K562 (cell line): ENCODE results near the gene ZNF277. TPM values are rescaled to one million over a fixed set of nuclear protein-coding genes. Genes with fewer than 3 reads are reported as not detected.

Source experiments
- ATAC-seq: fragments of 200-7000 bp; cut with Tn5 transposase; 3 replicates; pipeline ENCODE4 v1.9.1; 2020; ENCODE audit warnings: moderate library complexity
- BruUV-seq: library from RNA; stranded (reverse); fragments of 400-500 nt; replicated peaks from 2 replicates; lab custom pipeline; 2021; lab: Mats Ljungman, UMichigan
- CTCF ChIA-PET: fragments of 300-600 bp; formaldehyde crosslinking; extraction: SDS; loops from one replicate; lab custom pipeline; 2021; ENCODE audit warnings: low intra/inter-chr PET ratio; lab: Yijun Ruan, JAX
- POLR2A ChIA-PET: fragments of 300-600, 350-650 bp; sonication (Branson Sonifier 250); formaldehyde crosslinking; extraction: SDS; loops from one replicate; lab custom pipeline; 2021; ENCODE audit warnings: antibody characterized with exemption, inconsistent platforms; lab: Yijun Ruan, JAX
- DNase-seq, 4 experiments: peaks; one replicate each; pipeline versions ENCODE4 v3.0.0 to v3.0.0-alpha.2; 2011 to 2018; ENCODE audit warnings: low spot score in 3 of 4, mixed read lengths in 3 of 4; ENCODE audit errors: extremely low read depth in 1 of 4
- FAIRE-seq: peaks from 2 replicates; lab custom pipeline; 2011; peaks lifted over from hg19 to GRCh38; lab: Jason Lieb, UNC
- H2AFZ ChIP-seq: 2 replicates; pipeline ENCODE4 v1.6.0; 2011; ENCODE audit warnings: low read depth, low read length, control low read depth, inconsistent platforms
- H3K27ac ChIP-seq: fragments of 200-600 bp; 3 replicates; pipeline ENCODE4 v1.8.0; 2011; ENCODE audit warnings: low read depth, mild to moderate bottlenecking, control low read depth, inconsistent platforms, low read length, moderate library complexity, mixed read lengths; ENCODE audit errors: extremely low read depth
- H3K27me3 ChIP-seq, 2 experiments: fragments of 300-600 bp in 1 of 2; 2 replicates in 1 of 2; 3 replicates in 1 of 2; pipeline versions ENCODE4 v1.6.0 to v1.8.0; 2011; ENCODE audit warnings: inconsistent platforms in 2 of 2, low read length in 2 of 2, mild to moderate bottlenecking in 1 of 2, mixed read lengths in 1 of 2, moderate library complexity in 1 of 2; ENCODE audit not compliant: control insufficient read depth in 2 of 2, insufficient read depth in 2 of 2
- H3K36me3 ChIP-seq: fragments of 300-600 bp; 3 replicates; pipeline ENCODE4 v1.8.0; 2011; ENCODE audit warnings: mild to moderate bottlenecking, low read length, inconsistent platforms; ENCODE audit not compliant: control insufficient read depth, insufficient read depth
- H3K4me1 ChIP-seq, 2 experiments: fragments of 200-600 bp in 1 of 2; replicated peaks in 1 of 2; 2 replicates in 1 of 2; 3 replicates in 1 of 2; pipeline versions ENCODE4 v1.5.1 to v1.8.0; 2011; ENCODE audit warnings: inconsistent platforms in 2 of 2, low read length in 2 of 2, mild to moderate bottlenecking in 1 of 2, mixed read lengths in 1 of 2, moderate library complexity in 1 of 2; ENCODE audit not compliant: control insufficient read depth in 2 of 2, insufficient read depth in 2 of 2
- H3K4me2 ChIP-seq: 2 replicates; pipeline ENCODE4 v1.6.1; 2011; ENCODE audit warnings: low read length, control low read depth, inconsistent platforms, mixed read lengths; ENCODE audit not compliant: insufficient read depth
- H3K4me3 ChIP-seq: fragments of 200-600 bp; sonication (generic), shearing (Covaris generic); 2 replicates; pipeline ENCODE4 v1.5.1; 2016; ENCODE audit warnings: control low read depth, inconsistent platforms
- H3K79me2 ChIP-seq: fragments of 200-600 bp; 3 replicates; pipeline ENCODE4 v1.8.0; 2011; ENCODE audit warnings: low read length, inconsistent platforms; ENCODE audit not compliant: control insufficient read depth, insufficient read depth
- H3K9ac ChIP-seq, 2 experiments: 2 replicates each; pipeline versions ENCODE4 v1.6.0 to v1.6.1; 2011; ENCODE audit warnings: low read depth in 2 of 2, low read length in 2 of 2, control low read depth in 1 of 2, inconsistent platforms in 1 of 2, mild to moderate bottlenecking in 1 of 2, mixed read lengths in 1 of 2; ENCODE audit not compliant: insufficient read depth in 1 of 2
- H3K9me1 ChIP-seq: one replicate; pipeline ENCODE4 v1.6.0; 2011; ENCODE audit warnings: inconsistent platforms, mild to moderate bottlenecking, low read length, moderate library complexity; ENCODE audit not compliant: control insufficient read depth, insufficient read depth
- H3K9me3 ChIP-seq: replicated peaks from 2 replicates; pipeline ENCODE4 v1.5.1; 2011; ENCODE audit warnings: low read depth, low read length, inconsistent platforms; ENCODE audit not compliant: control insufficient read depth, insufficient read depth
- H4K20me1 ChIP-seq: replicated peaks from 2 replicates; pipeline ENCODE4 v1.6.1; 2011; ENCODE audit warnings: low read length, inconsistent platforms, mixed read lengths; ENCODE audit not compliant: control insufficient read depth, insufficient read depth
- CXXC5 ChIP-seq: fragments of 250-450 bp; sonication (Bioruptor Pico); IDR thresholded peaks from 2 replicates; pipeline ENCODE4 v1.8.0; 2022; ENCODE audit warnings: inconsistent platforms, mild to moderate bottlenecking, moderate library complexity
- MAFK ChIP-seq: IDR thresholded peaks from 2 replicates; pipeline ENCODE4 v1.6.1; 2011; ENCODE audit warnings: low read length, improper control_type of control experiment
- MTA1 ChIP-seq: fragments of 450-650 bp; IDR thresholded peaks from 2 replicates; pipeline ENCODE4 v1.6.1; 2017; ENCODE audit warnings: borderline replicate concordance
- SMAD4 ChIP-seq: fragments of 250-450 bp; sonication (Bioruptor Pico); conservative IDR thresholded peaks from 2 replicates; pipeline ENCODE4 v1.8.0; 2021; ENCODE audit warnings: inconsistent platforms, mild to moderate bottlenecking, moderate library complexity
- SRSF1 ChIP-seq: fragments of 200-400 bp; formaldehyde crosslinking; IDR thresholded peaks from 2 replicates; pipeline ENCODE4 v1.6.1; 2017; ENCODE audit warnings: mild to moderate bottlenecking, low read depth, low read length, moderate library complexity
- ZBED1 ChIP-seq: IDR thresholded peaks from 2 replicates; pipeline ENCODE4 v1.6.1; 2014
- ZNF24 ChIP-seq: fragments of 450-650 bp; IDR thresholded peaks from 2 replicates; pipeline ENCODE4 v1.6.1; 2016
- ZNF263 ChIP-seq: sonication (generic); formaldehyde crosslinking; IDR thresholded peaks from 2 replicates; pipeline ENCODE4 v1.8.0; 2022; ENCODE audit warnings: mild to moderate bottlenecking, missing genetic modification reagents, borderline replicate concordance
- ZNF277 ChIP-seq: fragments of 250-450 bp; sonication (Bioruptor Pico); IDR thresholded peaks from 2 replicates; pipeline ENCODE4 v1.8.0; 2022; ENCODE audit warnings: inconsistent platforms, mild to moderate bottlenecking, moderate library complexity, borderline replicate concordance
- WGBS: fragments of 100-300 bp; shearing (Covaris generic); methylation state at CpG from one replicate; pipeline ENCODE4 v1.1.6; 2016; ENCODE audit warnings: low coverage, mixed read lengths; ENCODE audit not compliant: insufficient coverage; ENCODE audit errors: missing lambda C conversion rate; 5-methylcytosine and 5-hydroxymethylcytosine counted together
- in situ Hi-C: fragments of 300-500 bp; cut with MboI; formaldehyde crosslinking; loops from 4 replicates; pipeline ENCODE4 v1.15.0; 2018; ENCODE audit warnings: inconsistent platforms, mixed read lengths
- intact Hi-C: fragments of 100-400 bp; cut with micrococcal nuclease; formaldehyde crosslinking; loops from 2 replicates; pipeline ENCODE4 v1.14.2; 2022
- polyA plus RNA-seq, 8 experiments: library from polyadenylated mRNA; depleted of rRNA in 4 of 8; stranded (reverse) in 5 of 8; unstranded in 3 of 8; fragments of >200 nt; fragmentation: Nextera tagmentation in 2 of 8; fragmentation: Illumina TruSeq in 1 of 8; extraction: Ambion mirVana in 2 of 8; extraction: Trizol in 1 of 8; gene quantifications; 2 replicates each; pipeline versions ENCODE4 v1.2.1 to v1.2.3, GENCODE V29; 2011 to 2014; ENCODE audit warnings: inconsistent platforms in 1 of 8, missing spikeins in 1 of 8
- total RNA-seq, 7 experiments: library from RNA; depleted of rRNA in 6 of 7; stranded (reverse); fragments of >200 nt in 6 of 7; fragmentation: Illumina TruSeq in 2 of 7; extraction: Trizol in 2 of 7; gene quantifications; 2 replicates each; pipeline versions ENCODE4 v1.2.1 to v1.2.3, GENCODE V29; 2011 to 2021; ENCODE audit warnings: low replicate concordance in 1 of 7

The ZNF277 gene
- total and polyA plus RNA-seq, 9 of the 15 experiments (the other 6 are each of a cell fraction or from before 2014, with no cell fraction given): 18.8 to 33.5 (median 27.7) TPM

- TF ChIP-seq MTA1 (no peak), ZBED1 (no peak), SRSF1 (no peak), MAFK (no peak), SMAD4 (CRISPR knock-in tag) (no peak), ZNF24 (no peak), CXXC5 (CRISPR knock-in tag) (no peak)
Observed at GRCh38 chr7:112298543-112299100, 92.1 kb downstream of the ZNF277 start (continued).

- intact Hi-C loops: no loop called here
- Histone ChIP-seq H3K9ac (no peak overlapping the region), H2AFZ (no peak overlapping the region), H3K9me3 (no peaks in the 10 kb centered on the region), H3K36me3 (no peaks in the 10 kb centered on the region), H3K4me3 (no peak overlapping the region), H3K9me1 (no peaks in the 10 kb centered on the region), H3K4me1 (no peaks in the 10 kb centered on the region), H3K4me2 (no peak overlapping the region), H3K27ac (no peak overlapping the region), H3K79me2 (no peaks in the 10 kb centered on the region), H3K27me3 (no peaks in the 10 kb centered on the region), H4K20me1 (no peaks in the 10 kb centered on the region)
- POLR2A ChIA-PET: interaction anchor here (0.6 to 0.9 kb wide), 2 partner anchors 45 to 449 kb away, joined by 3 read pairs; no protein-coding TSS in a partner anchor
- DNase-seq: no peak
- FAIRE-seq: no peak
- BruUV-seq: no TSS peak
- ATAC-seq: no peak
- CTCF ChIA-PET: no interaction called here
- in situ Hi-C loops: no loop called here
- 50% methylated on average over 2 of the region's 2 CpGs for WGBS
- TF ChIP-seq ZNF263 (CRISPR knock-in tag): no peak
- peak; percentile 57; the same call in 1 of the 2 replicates for TF ChIP-seq ZNF277 (CRISPR knock-in tag)
Observed at GRCh38 chr7:112300072-112300471, 93.6 kb downstream of the ZNF277 start.
